Measurements from ENCODE around the gene NLGN1. TPM values are rescaled to one million over a fixed set of nuclear protein-coding genes. Genes with fewer than 3 reads are reported as not detected.

Gene NLGN1
- total and polyA plus RNA-seq, 5 donors from 2014 or later: not detected

- no peak for ATAC-seq (ENCODE audit: low read depth in 2 of 2)
- no peaks in the 10 kb centered on the region for H3K36me3 ChIP-seq (ENCODE audit: control insufficient read depth, insufficient read depth, low read length)
- no peaks in the 10 kb centered on the region for H3K4me1 Mint-ChIP-seq
Measured at GRCh38 chr3:173920386-173920785, 522.8 kb downstream of the NLGN1 start.

GRCh38 chr3:173921732-173922131, 524.2 kb downstream of the NLGN1 start:
- Mint-ChIP-seq H3K27me3 (no peaks in the 10 kb centered on the region), H3K27ac (no peak overlapping the region), H3K9me3 (peaks cover 0 to 4% (median 0%) of the 10 kb centered on the region in 7 donors), H3K36me3 (no peaks in the 10 kb centered on the region), H3K4me3 (no peak overlapping the region), H3K4me1 (no peaks in the 10 kb centered on the region)
- Histone ChIP-seq H3K36me3 (ENCODE audit: control insufficient read depth, insufficient read depth, low read length) (no peaks in the 10 kb centered on the region), H3K27ac (ENCODE audit: insufficient read depth, low read length, poor library complexity, severe bottlenecking) (no peak overlapping the region), H3K27me3 (ENCODE audit: control insufficient read depth, insufficient read depth, low read length) (no peaks in the 10 kb centered on the region), H3K4me3 (ENCODE audit: low read depth, low read length) (no peak overlapping the region), H3K9me3 (ENCODE audit: control insufficient read depth in 2 of 2, low read length in 2 of 2) (no peaks in the 10 kb centered on the region), H3K4me1 (ENCODE audit: control insufficient read depth, insufficient read depth, low read length, poor library complexity, severe bottlenecking) (no peaks in the 10 kb centered on the region)
- no peak for ATAC-seq (ENCODE audit: low read depth in 2 of 2)
- no peak for DNase-seq

More at GRCh38 chr3:173920386-173920785, 522.8 kb downstream of the NLGN1 start:
- no peak for DNase-seq
- Mint-ChIP-seq H3K27ac (no peak overlapping the region), H3K36me3 (no peaks in the 10 kb centered on the region), H3K4me3 (no peak overlapping the region), H3K27me3 (no peaks in the 10 kb centered on the region), H3K9me3 (peaks cover 0 to 2% (median 0%) of the 10 kb centered on the region in 7 donors)
- H3K27me3 ChIP-seq (ENCODE audit: control insufficient read depth, insufficient read depth, low read length): no peaks in the 10 kb centered on the region
- H3K27ac ChIP-seq (ENCODE audit: insufficient read depth, low read length, poor library complexity, severe bottlenecking): no peak overlapping the region
- H3K4me3 ChIP-seq (ENCODE audit: low read depth, low read length): no peak overlapping the region
- H3K9me3 ChIP-seq (ENCODE audit: control insufficient read depth in 2 of 2, low read length in 2 of 2): no peaks in the 10 kb centered on the region
- H3K4me1 ChIP-seq (ENCODE audit: control insufficient read depth, insufficient read depth, low read length, poor library complexity, severe bottlenecking): no peaks in the 10 kb centered on the region

GRCh38 chr3:173923204-173923603, 525.7 kb downstream of the NLGN1 start:
- Histone ChIP-seq H3K27me3 (ENCODE audit: control insufficient read depth, insufficient read depth, low read length) (no peaks in the 10 kb centered on the region), H3K4me1 (ENCODE audit: control insufficient read depth, insufficient read depth, low read length, poor library complexity, severe bottlenecking) (no peaks in the 10 kb centered on the region), H3K4me3 (ENCODE audit: low read depth, low read length) (no peak overlapping the region), H3K36me3 (ENCODE audit: control insufficient read depth, insufficient read depth, low read length) (no peaks in the 10 kb centered on the region), H3K27ac (ENCODE audit: insufficient read depth, low read length, poor library complexity, severe bottlenecking) (no peak overlapping the region), H3K9me3 (ENCODE audit: control insufficient read depth in 2 of 2, low read length in 2 of 2) (no peaks in the 10 kb centered on the region)
- H3K27me3 Mint-ChIP-seq: no peaks in the 10 kb centered on the region
- no peaks in the 10 kb centered on the region for H3K36me3 Mint-ChIP-seq
- DNase-seq: no peak
- H3K9me3 Mint-ChIP-seq: peaks cover 0 to 4% (median 0%) of the 10 kb centered on the region in 7 donors
- no peak overlapping the region for H3K4me3 Mint-ChIP-seq
- no peak for ATAC-seq (ENCODE audit: low read depth in 2 of 2)
- no peaks in the 10 kb centered on the region for H3K4me1 Mint-ChIP-seq
- H3K27ac Mint-ChIP-seq: no peak overlapping the region

DNA sequence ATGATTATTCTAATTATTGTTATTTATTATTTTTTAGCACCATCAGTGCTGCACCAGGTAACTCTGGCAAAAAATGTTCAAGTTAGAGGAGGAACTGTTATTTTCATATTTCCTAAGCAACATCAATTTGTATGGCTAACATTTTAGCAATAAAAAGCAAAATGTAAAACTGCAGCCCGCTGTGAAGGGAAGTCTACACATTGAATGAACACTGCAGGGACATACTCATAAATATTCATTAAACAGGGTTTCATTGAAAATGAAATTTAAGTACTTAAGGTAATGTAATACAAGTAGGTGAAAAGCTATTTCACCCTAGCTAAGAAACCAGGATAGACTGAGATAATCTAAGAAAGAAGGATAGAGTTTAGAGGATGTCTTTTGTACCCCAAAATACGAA, 532.7 kb downstream of the NLGN1 start:
- no peak for ATAC-seq (ENCODE audit: low read depth in 2 of 2)
- H3K9me3 Mint-ChIP-seq: peaks cover 0 to 9% (median 7%) of the 10 kb centered on the region in 7 donors
- Histone ChIP-seq H3K4me1 (ENCODE audit: control insufficient read depth, insufficient read depth, low read length, poor library complexity, severe bottlenecking) (no peaks in the 10 kb centered on the region), H3K27ac (ENCODE audit: insufficient read depth, low read length, poor library complexity, severe bottlenecking) (no peak overlapping the region), H3K27me3 (ENCODE audit: control insufficient read depth, insufficient read depth, low read length) (no peaks in the 10 kb centered on the region), H3K4me3 (ENCODE audit: low read depth, low read length) (no peak overlapping the region), H3K36me3 (ENCODE audit: control insufficient read depth, insufficient read depth, low read length) (no peaks in the 10 kb centered on the region), H3K9me3 (ENCODE audit: control insufficient read depth in 2 of 2, low read length in 2 of 2) (no peaks in the 10 kb centered on the region)
- no peak for DNase-seq
- no peaks in the 10 kb centered on the region for H3K27me3 Mint-ChIP-seq
- H3K4me1 Mint-ChIP-seq: no peaks in the 10 kb centered on the region
- no peak overlapping the region for H3K27ac Mint-ChIP-seq
- H3K4me3 Mint-ChIP-seq: no peak overlapping the region
- H3K36me3 Mint-ChIP-seq: no peaks in the 10 kb centered on the region

DNA sequence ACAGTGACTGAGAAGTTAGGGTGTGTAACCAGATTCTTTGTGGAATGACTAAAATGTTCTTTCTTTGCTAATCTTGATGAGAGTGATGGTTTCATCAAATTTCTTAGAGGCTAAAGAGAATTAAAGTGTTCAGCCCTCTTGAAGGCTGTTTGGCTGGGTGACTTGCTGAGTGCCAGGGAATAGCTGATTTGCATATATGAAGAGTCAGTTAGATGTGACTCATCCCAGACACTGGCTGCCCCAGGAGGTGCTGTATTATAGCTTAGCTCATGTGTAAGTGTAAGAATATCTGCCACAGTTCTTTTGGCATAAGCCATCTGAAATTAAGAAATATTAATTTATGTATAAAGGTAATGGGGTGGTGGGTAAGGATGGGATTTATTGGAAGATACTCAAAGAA, 535.1 kb downstream of the NLGN1 start:
- peaks cover 0 to 13% (median 8%) of the 10 kb centered on the region in 7 donors for H3K9me3 Mint-ChIP-seq
- no peaks in the 10 kb centered on the region for H3K27me3 ChIP-seq (ENCODE audit: control insufficient read depth, insufficient read depth, low read length)
- H3K4me3 Mint-ChIP-seq: no peak overlapping the region
- ATAC-seq (ENCODE audit: low read depth in 2 of 2): no peak
- no peaks in the 10 kb centered on the region for H3K36me3 Mint-ChIP-seq
- H3K4me3 ChIP-seq (ENCODE audit: low read depth, low read length): no peak overlapping the region
- H3K4me1 Mint-ChIP-seq: no peaks in the 10 kb centered on the region
- H3K27ac ChIP-seq (ENCODE audit: insufficient read depth, low read length, poor library complexity, severe bottlenecking): no peak overlapping the region
- H3K27ac Mint-ChIP-seq: no peak overlapping the region
- H3K9me3 ChIP-seq (ENCODE audit: control insufficient read depth in 2 of 2, low read length in 2 of 2): no peaks in the 10 kb centered on the region
- H3K36me3 ChIP-seq (ENCODE audit: control insufficient read depth, insufficient read depth, low read length): no peaks in the 10 kb centered on the region
- H3K27me3 Mint-ChIP-seq: no peaks in the 10 kb centered on the region
- no peak for DNase-seq
- H3K4me1 ChIP-seq (ENCODE audit: control insufficient read depth, insufficient read depth, low read length, poor library complexity, severe bottlenecking): no peaks in the 10 kb centered on the region

DNA sequence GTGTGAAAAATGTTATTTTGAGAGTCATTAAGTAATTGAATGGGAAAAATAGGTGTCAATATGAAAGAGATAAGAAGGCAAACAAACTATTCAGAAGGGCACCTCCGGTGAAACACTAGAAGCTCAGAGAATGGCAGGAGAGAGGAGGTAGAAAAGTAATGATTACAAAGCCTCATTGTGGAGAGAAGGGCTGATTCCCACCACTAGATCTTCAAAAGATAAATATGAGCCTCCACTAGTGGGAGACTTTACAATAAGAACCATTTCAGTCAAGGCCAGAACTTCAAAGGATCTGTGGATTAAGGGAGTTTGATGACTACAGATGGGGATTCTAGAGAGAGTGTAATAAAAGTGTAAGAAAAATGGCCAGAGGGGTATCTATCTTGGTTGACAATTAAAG, 535.6 kb downstream of the NLGN1 start:
- ATAC-seq (ENCODE audit: low read depth in 2 of 2): no peak
- H3K27me3 Mint-ChIP-seq: no peaks in the 10 kb centered on the region
- DNase-seq: no peak
- H3K36me3 Mint-ChIP-seq: no peaks in the 10 kb centered on the region
- no peak overlapping the region for H3K27ac Mint-ChIP-seq
- H3K4me1 Mint-ChIP-seq: no peaks in the 10 kb centered on the region
- peaks cover 0 to 13% (median 8%) of the 10 kb centered on the region in 7 donors for H3K9me3 Mint-ChIP-seq
- H3K4me3 Mint-ChIP-seq: no peak overlapping the region
- Histone ChIP-seq H3K36me3 (ENCODE audit: control insufficient read depth, insufficient read depth, low read length) (no peaks in the 10 kb centered on the region), H3K4me3 (ENCODE audit: low read depth, low read length) (no peak overlapping the region), H3K27ac (ENCODE audit: insufficient read depth, low read length, poor library complexity, severe bottlenecking) (no peak overlapping the region), H3K27me3 (ENCODE audit: control insufficient read depth, insufficient read depth, low read length) (no peaks in the 10 kb centered on the region), H3K9me3 (ENCODE audit: control insufficient read depth in 2 of 2, low read length in 2 of 2) (no peaks in the 10 kb centered on the region), H3K4me1 (ENCODE audit: control insufficient read depth, insufficient read depth, low read length, poor library complexity, severe bottlenecking) (no peaks in the 10 kb centered on the region)

DNA sequence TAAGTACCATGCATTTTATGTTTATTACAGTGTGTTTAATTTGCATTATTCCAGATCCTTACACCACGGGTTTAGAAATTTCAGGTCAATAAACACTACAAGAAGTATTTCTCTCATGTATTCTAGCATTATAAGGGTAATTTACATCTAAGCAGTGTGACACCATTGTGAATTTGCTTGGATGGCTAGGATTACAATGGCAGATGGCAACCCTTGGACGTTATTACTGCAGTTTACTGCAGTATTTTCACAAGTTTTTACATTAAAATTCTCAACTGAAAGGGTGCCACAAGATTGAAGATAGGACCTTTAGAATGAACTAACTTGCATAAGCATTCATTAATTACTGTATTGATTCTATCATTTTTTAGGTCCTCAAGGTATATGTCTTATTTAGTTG, 538.8 kb downstream of the NLGN1 start:
- Histone ChIP-seq H3K4me3 (ENCODE audit: low read depth, low read length) (no peak overlapping the region), H3K27ac (ENCODE audit: insufficient read depth, low read length, poor library complexity, severe bottlenecking) (no peak overlapping the region), H3K36me3 (ENCODE audit: control insufficient read depth, insufficient read depth, low read length) (no peaks in the 10 kb centered on the region), H3K4me1 (ENCODE audit: control insufficient read depth, insufficient read depth, low read length, poor library complexity, severe bottlenecking) (no peaks in the 10 kb centered on the region), H3K9me3 (ENCODE audit: control insufficient read depth in 2 of 2, low read length in 2 of 2) (no peaks in the 10 kb centered on the region), H3K27me3 (ENCODE audit: control insufficient read depth, insufficient read depth, low read length) (no peaks in the 10 kb centered on the region)
- no peak for ATAC-seq (ENCODE audit: low read depth in 2 of 2)
- H3K27ac Mint-ChIP-seq: no peak overlapping the region
- no peaks in the 10 kb centered on the region for H3K36me3 Mint-ChIP-seq
- H3K27me3 Mint-ChIP-seq: no peaks in the 10 kb centered on the region
- no peaks in the 10 kb centered on the region for H3K4me1 Mint-ChIP-seq
- no peak for DNase-seq
- H3K9me3 Mint-ChIP-seq: peaks cover 0 to 16% (median 6%) of the 10 kb centered on the region in 7 donors
- no peak overlapping the region for H3K4me3 Mint-ChIP-seq

DNA sequence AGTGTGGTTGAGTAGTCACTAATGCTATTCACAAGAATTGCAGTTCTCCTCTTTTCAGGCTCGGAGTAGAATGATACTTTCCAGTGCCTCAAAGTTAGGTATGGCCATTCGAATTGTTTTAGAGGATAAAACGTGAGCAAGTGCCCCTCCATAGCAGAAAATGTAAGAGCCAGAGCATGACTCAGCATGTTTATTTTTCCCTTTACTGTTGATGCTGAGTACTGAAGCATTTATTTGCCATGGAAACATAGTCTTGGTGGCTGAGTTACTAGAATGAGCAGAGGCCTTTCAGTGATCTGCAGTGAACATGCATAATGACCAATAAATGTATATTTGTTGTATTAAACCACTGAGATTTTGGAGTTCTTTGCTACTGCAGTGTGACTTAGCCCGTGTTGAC, 540.6 kb downstream of the NLGN1 start:
- Mint-ChIP-seq H3K4me1 (no peaks in the 10 kb centered on the region), H3K27me3 (no peaks in the 10 kb centered on the region), H3K9me3 (peaks cover 0 to 11% (median 2%) of the 10 kb centered on the region in 7 donors), H3K4me3 (no peak overlapping the region), H3K36me3 (no peaks in the 10 kb centered on the region), H3K27ac (no peak overlapping the region)
- H3K9me3 ChIP-seq (ENCODE audit: control insufficient read depth in 2 of 2, low read length in 2 of 2): no peaks in the 10 kb centered on the region
- H3K27me3 ChIP-seq (ENCODE audit: control insufficient read depth, insufficient read depth, low read length): no peaks in the 10 kb centered on the region
- H3K4me3 ChIP-seq (ENCODE audit: low read depth, low read length): no peak overlapping the region
- no peak overlapping the region for H3K27ac ChIP-seq (ENCODE audit: insufficient read depth, low read length, poor library complexity, severe bottlenecking)
- no peaks in the 10 kb centered on the region for H3K4me1 ChIP-seq (ENCODE audit: control insufficient read depth, insufficient read depth, low read length, poor library complexity, severe bottlenecking)
- ATAC-seq (ENCODE audit: low read depth in 2 of 2) (no peak), DNase-seq (no peak)
- H3K36me3 ChIP-seq (ENCODE audit: control insufficient read depth, insufficient read depth, low read length): no peaks in the 10 kb centered on the region

Measured in CD4-positive, CD25-positive, alpha-beta regulatory T cell (primary cell).